Common myeloid progenitor, CD34-positive (primary cell): Measurements from ENCODE around the gene PXMP4.

Experiments used
- CTCF ChIA-PET: fragments of 350-600 bp; sonication (Branson Sonifier 250); formaldehyde crosslinking; loops from one replicate; lab custom pipeline; 2021; ENCODE audit warnings: antibody characterized with exemption; lab: Charles Lee
- POLR2A ChIA-PET: fragments of 350-600 bp; sonication (Branson Sonifier 250); formaldehyde crosslinking; loops from one replicate; lab custom pipeline; 2021; ENCODE audit warnings: antibody characterized with exemption; lab: Charles Lee
- DNase-seq, 3 donors: peaks; one replicate each; pipeline versions ENCODE4 v3.0.0 to v3.0.0-alpha.2; 2013
- H3K27ac ChIP-seq, 2 experiments: 1 replicate in 1 of 2; 2 replicates in 1 of 2; pipeline ENCODE4 v1.7.0; 2013; ENCODE audit warnings: inconsistent platforms in 2 of 2, low read length in 2 of 2, mild to moderate bottlenecking in 2 of 2, low read depth in 1 of 2, moderate library complexity in 1 of 2; ENCODE audit not compliant: severe bottlenecking in 2 of 2, insufficient read depth in 1 of 2, poor library complexity in 1 of 2
- H3K27me3 ChIP-seq, 5 experiments: replicated peaks in 2 of 5; 1 replicate in 3 of 5; 2 replicates in 2 of 5; pipeline versions ENCODE4 v1.6.1 to v1.7.0; 2013; ENCODE audit warnings: low read length in 4 of 5, mild to moderate bottlenecking in 2 of 5, moderate library complexity in 2 of 5, inconsistent platforms in 1 of 5; ENCODE audit not compliant: insufficient read depth in 5 of 5, control insufficient read depth in 4 of 5
- H3K36me3 ChIP-seq, 4 experiments: 1 replicate in 2 of 4; 2 replicates in 2 of 4; pipeline versions ENCODE4 v1.6.1 to v1.7.0; 2013; ENCODE audit warnings: low read length in 3 of 4, control low read depth in 1 of 4, mild to moderate bottlenecking in 1 of 4; ENCODE audit not compliant: control insufficient read depth in 4 of 4, insufficient read depth in 4 of 4
- H3K4me1 ChIP-seq, 4 experiments: 1 replicate in 3 of 4; 2 replicates in 1 of 4; pipeline versions ENCODE4 v1.6.1 to v1.7.1; 2013; ENCODE audit warnings: low read length in 3 of 4, mild to moderate bottlenecking in 3 of 4, control low read depth in 1 of 4, inconsistent platforms in 1 of 4, moderate library complexity in 1 of 4; ENCODE audit not compliant: control insufficient read depth in 4 of 4, insufficient read depth in 4 of 4; ENCODE audit errors: control extremely low read depth in 1 of 4
- H3K4me3 ChIP-seq, 7 experiments: 1 replicate in 4 of 7; 2 replicates in 3 of 7; pipeline versions ENCODE4 v1.5.1 to v1.7.0; 2013; ENCODE audit warnings: mild to moderate bottlenecking in 7 of 7, low read length in 6 of 7, moderate library complexity in 6 of 7, inconsistent platforms in 2 of 7, low read depth in 2 of 7, control low read depth in 1 of 7; ENCODE audit not compliant: insufficient read depth in 4 of 7, control insufficient read depth in 1 of 7; ENCODE audit errors: extremely low read depth in 1 of 7
- H3K9me3 ChIP-seq, 5 experiments: 1 replicate in 4 of 5; 2 replicates in 1 of 5; pipeline versions ENCODE4 v1.6.1 to v1.7.1; 2013; ENCODE audit warnings: low read length in 4 of 5, mild to moderate bottlenecking in 2 of 5, inconsistent platforms in 1 of 5, low read depth in 1 of 5, moderate library complexity in 1 of 5; ENCODE audit not compliant: control insufficient read depth in 4 of 5, insufficient read depth in 2 of 5; ENCODE audit errors: control extremely low read depth in 1 of 5
- WGBS: methylation state at CpG from one replicate; pipeline ENCODE4 v1.1.5; 2013; ENCODE audit not compliant: insufficient coverage; 5-methylcytosine and 5-hydroxymethylcytosine counted together

Gene PXMP4

DNA sequence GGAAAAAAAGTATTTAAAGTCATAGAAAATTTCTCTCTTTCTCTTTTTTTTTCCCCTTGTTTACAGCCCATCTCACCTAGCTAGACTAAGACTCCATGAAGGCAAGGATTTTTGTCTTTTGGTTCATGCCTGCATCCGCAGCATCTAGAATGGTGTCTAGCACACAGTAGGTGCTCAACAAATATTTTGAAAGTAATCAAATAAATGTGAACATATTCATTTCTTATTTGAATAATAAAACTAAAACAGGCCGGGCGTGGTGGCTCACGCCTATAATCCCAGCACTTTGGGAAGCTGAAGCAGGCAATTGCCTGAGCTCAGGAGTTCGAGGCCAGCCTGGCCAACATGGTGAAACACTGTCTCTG is 7.0 kb upstream of the PXMP4 start:
- H3K9me3 ChIP-seq = no peaks in the 10 kb centered on the region
- peaks cover 0 to 9% (median 7%) of the 10 kb centered on the region in 4 experiments for H3K4me1 ChIP-seq
- ChIA-PET CTCF (no interaction called here), POLR2A (interaction anchor here (0.6 kb wide), 1 partner anchor 1041 kb away, joined by 3 read pairs; no protein-coding TSS in a partner anchor)
- no peaks in the 10 kb centered on the region for H3K36me3 ChIP-seq
- WGBS = 100% methylated on average over 1 of the region's 5 CpGs
- H3K27me3 ChIP-seq = no peaks in the 10 kb centered on the region
- no peak overlapping the region for H3K4me3 ChIP-seq
- no peak overlapping the region for H3K27ac ChIP-seq
- DNase-seq = no peak

DNA sequence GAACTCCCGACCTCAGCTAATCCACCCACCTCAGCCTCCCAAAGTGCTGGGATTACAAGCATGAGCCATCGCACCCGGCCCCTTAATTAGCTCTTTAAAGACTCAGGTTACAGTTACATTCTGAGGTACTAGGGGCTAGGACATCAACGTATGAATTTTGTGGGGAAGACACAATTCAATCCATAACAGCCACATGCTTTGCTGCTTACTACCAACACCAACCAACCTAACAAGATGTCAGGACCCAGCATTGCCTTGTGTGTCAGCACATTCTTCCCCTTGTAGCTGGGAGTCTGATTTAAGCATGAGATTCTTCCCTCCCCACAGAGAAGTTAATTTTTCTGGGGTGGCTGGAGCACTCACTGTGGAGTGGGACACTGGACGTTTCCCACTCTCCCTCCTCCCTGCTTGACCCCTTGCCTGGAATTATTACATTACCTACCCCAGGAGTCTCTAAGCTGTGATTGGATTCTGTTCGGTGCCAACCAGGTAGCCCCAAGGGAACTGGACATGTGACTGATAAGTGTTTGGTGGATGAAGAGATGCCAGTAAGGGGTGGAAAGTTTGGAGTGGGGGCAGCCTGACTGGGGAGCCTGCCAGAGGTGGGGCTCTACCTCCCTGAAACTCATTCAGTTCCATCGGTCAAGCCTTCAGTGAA is 5.6 kb upstream of the PXMP4 start:
- 100% methylated on average over 4 of the region's 7 CpGs for WGBS
- POLR2A ChIA-PET = no interaction called here
- peaks cover 0 to 5% (median under 1%) of the 10 kb centered on the region in 4 experiments for H3K4me1 ChIP-seq
- CTCF ChIA-PET = interaction anchor here (0.8 to 1.5 kb wide), 4 partner anchors 10 to 57 kb away, joined by 3 read pairs; no protein-coding TSS in a partner anchor
- H3K9me3 ChIP-seq = no peaks in the 10 kb centered on the region
- no peak overlapping the region for H3K4me3 ChIP-seq
- H3K27me3 ChIP-seq = no peaks in the 10 kb centered on the region
- H3K27ac ChIP-seq = no peak overlapping the region
- DNase-seq = no peak
- H3K36me3 ChIP-seq = no peaks in the 10 kb centered on the region

DNA sequence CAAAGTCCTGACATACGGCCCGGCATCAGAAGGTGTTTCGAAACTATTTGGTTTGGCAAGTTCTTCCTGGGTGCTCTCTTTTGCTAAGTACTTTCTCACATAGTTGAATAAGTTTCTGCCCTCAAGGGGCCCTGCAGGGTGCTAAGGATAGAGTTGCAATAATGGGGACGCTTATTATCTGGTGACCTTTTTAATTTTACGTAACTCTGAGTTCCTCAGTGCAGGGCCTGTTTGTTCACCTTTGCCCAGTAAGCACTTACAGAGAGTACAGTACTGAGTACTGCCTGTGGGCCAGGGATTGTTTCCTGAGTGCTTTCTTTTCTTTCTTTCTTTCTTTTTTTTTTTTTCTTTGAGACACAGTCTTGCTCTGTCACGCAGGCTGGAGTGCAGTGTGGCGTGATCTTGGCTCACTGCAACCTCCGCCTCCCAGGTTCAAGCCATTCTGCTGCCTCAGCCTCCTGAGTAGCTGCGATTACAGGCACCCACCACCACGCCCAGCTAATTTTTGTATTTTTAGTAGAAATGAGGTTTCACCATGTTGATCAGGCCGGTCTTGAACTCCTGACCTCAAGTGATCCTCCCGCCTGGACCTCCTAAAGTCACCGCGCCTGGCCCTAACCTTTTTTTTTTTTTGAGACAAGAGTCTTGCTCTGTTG is 4.5 kb upstream of the PXMP4 start:
- ChIA-PET POLR2A (no interaction called here), CTCF (interaction anchor here (0.8 to 1.5 kb wide), 2 partner anchors 11 to 54 kb away, joined by 3 read pairs; no protein-coding TSS in a partner anchor)
- no peak overlapping the region for H3K27ac ChIP-seq
- WGBS = 97% methylated on average over 10 of the region's 14 CpGs
- no peaks in the 10 kb centered on the region for H3K9me3 ChIP-seq
- H3K27me3 ChIP-seq = no peaks in the 10 kb centered on the region
- H3K36me3 ChIP-seq = no peaks in the 10 kb centered on the region
- DNase-seq = no peak
- H3K4me1 ChIP-seq = peaks cover 2 to 10% (median 8%) of the 10 kb centered on the region in 4 experiments
- no peak overlapping the region for H3K4me3 ChIP-seq

DNA sequence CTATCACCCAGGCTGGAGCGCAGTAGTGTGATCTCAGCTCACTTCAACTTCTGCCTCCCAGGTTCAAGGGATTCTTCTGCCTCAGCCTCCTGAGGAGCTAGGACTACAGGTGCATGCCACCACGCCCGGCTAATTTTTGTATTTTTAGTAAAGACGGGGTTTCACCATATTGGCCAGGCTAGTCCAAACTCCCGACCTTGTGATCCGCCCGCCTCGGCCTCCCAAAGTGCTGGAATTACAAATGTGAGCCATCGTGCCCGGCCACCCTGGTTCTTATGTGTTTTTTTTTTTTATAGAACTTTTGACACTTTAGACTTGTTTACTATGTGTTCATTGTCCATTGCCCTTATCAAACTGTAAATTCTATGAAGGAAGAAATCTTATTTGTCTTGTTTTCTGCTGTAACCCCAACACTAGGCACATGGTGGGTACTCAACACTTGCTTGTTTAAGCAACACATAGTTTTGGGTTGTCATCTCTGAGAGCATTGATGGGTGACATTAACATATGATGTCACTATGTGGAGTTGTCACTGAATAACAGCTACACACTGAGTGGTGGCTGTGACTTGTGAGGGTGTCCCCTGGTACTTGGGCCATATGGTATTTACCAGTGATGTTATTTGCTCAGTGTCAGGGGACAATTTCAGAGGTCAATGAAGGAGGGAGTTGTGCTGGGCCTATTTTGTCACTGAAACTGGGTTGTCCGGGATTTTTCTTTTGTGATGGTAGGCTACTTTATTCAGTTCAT is 1.5 kb upstream of the PXMP4 start:
- ChIA-PET CTCF (no interaction called here), POLR2A (no interaction called here)
- H3K27me3 ChIP-seq = no peaks in the 10 kb centered on the region
- H3K4me1 ChIP-seq = peaks cover 6 to 15% (median 13%) of the 10 kb centered on the region in 4 experiments
- no peaks in the 10 kb centered on the region for H3K9me3 ChIP-seq
- H3K36me3 ChIP-seq = no peaks in the 10 kb centered on the region
- H3K4me3 ChIP-seq = no peak overlapping the region
- no peak overlapping the region for H3K27ac ChIP-seq
- 100% methylated on average over 5 of the region's 11 CpGs for WGBS
- DNase-seq = no peak

DNA sequence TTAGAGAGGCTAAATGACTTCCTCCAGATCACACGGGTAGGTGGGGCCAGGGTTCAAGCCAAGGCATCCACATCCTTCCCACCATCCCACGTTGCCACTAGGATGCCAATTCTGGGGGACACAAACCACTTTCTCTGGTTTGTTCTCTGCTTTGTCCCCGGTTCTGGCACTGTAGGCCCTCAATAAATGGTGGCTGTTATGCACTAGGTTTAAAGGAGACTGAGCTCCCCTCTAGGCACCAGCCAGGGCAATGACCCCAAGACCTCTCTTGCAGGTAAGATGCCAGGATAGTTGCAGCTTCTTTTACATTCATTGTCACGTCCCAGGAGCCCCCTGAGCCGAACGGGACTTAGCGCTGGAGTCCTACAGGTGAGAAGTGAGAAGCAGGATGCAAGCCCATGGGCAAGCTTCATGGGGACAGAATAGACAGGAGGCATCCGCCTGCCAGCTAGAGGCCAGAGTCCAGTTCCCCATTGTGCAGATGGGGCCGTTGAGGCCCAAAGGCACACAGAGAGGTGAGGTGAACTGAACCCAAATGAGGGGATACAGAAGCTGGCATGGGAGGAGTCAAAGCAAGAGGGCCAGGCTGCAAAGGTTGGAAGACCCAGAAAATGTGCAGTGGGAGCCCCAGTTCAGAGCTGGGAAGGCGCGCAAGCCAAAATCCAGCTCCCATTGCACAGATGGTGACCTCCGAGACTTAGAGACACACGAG is 677 bp downstream of the PXMP4 start:
- H3K9me3 ChIP-seq = no peaks in the 10 kb centered on the region
- ChIA-PET CTCF (interaction anchor here (1.2 kb wide), 1 partner anchor 13 kb away, joined by 3 read pairs; no protein-coding TSS in a partner anchor), POLR2A (interaction anchor here (1.5 kb wide), 1 partner anchor 13 kb away, joined by 4 read pairs; the partner anchor contains the start of gene ZNF341)
- H3K27ac ChIP-seq = peak overlapping the region in 1 of 2 experiments; percentile 59
- H3K4me1 ChIP-seq = peaks cover 6 to 13% (median 13%) of the 10 kb centered on the region in 4 experiments
- H3K27me3 ChIP-seq = no peaks in the 10 kb centered on the region
- H3K4me3 ChIP-seq = peak overlapping the region; percentile 56 to 93 (median 82)
- WGBS = 56% methylated on average over 11 of the region's 13 CpGs
- no peak for DNase-seq
- H3K36me3 ChIP-seq = peaks cover 0 to 5% (median 2%) of the 10 kb centered on the region in 4 experiments

DNA sequence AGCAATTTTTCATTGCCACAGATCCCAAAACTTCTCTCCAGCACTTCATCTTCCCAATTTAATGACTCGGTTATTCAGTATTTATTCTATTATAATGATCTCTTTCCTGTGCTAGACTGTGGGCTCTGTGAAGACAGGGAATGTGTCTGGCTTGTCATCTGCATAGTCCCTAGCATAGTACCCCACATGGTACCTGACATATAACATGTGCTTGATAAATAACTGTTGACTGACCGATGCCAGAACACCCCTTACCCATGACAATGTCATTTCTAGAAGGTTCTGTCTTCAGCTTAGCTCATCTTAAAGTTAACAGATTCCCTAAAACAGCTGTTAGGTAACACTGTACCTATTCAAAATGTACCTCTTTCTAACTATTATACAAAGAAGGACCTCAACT is 3.6 kb downstream of the PXMP4 start:
- no peak for DNase-seq
- Histone ChIP-seq H3K36me3 (peaks cover 3 to 24% (median 15%) of the 10 kb centered on the region in 4 experiments), H3K27ac (no peak overlapping the region), H3K27me3 (no peaks in the 10 kb centered on the region), H3K4me1 (peaks cover 6 to 13% (median 12%) of the 10 kb centered on the region in 4 experiments), H3K9me3 (no peaks in the 10 kb centered on the region), H3K4me3 (no peak overlapping the region)
- WGBS = 100% methylated on average over 1 of the region's 2 CpGs
- CTCF ChIA-PET = no interaction called here
- POLR2A ChIA-PET = no interaction called here
